ENCODE data around the gene CARD10. TPM values are rescaled to one million over a fixed set of nuclear protein-coding genes. Genes with fewer than 3 reads are reported as not detected.

The CARD10 gene
- total RNA-seq, 1 donor from 2014 or later = 57.1 TPM

- no peak for DNase-seq (ENCODE audit: low read depth in 2 of 2)
These were observed 16.0 kb downstream of the CARD10 start for GRCh38 chr22:37503183-37503683.

- peak in 1 of 2 donors; percentile 52 for DNase-seq (ENCODE audit: low read depth in 2 of 2)
These were observed 16.7 kb downstream of the CARD10 start for GRCh38 chr22:37502342-37503182.

- peak; percentile 92 for DNase-seq (ENCODE audit: low read depth in 2 of 2)
These were observed 17.4 kb downstream of the CARD10 start for GRCh38 chr22:37501610-37502341.

GRCh38 chr22:37500745-37501609, 18.2 kb downstream of the CARD10 start:
- DNase-seq (ENCODE audit: low read depth in 2 of 2) = peak in 1 of 2 donors; percentile 40

- no peak for DNase-seq (ENCODE audit: low read depth in 2 of 2)
These were observed 19.2 kb downstream of the CARD10 start for GRCh38 chr22:37499789-37500540.

- peak in 1 of 2 donors; percentile 49 for DNase-seq (ENCODE audit: low read depth in 2 of 2)
These were observed 20.0 kb downstream of the CARD10 start for GRCh38 chr22:37499027-37499707.

GRCh38 chr22:37498289-37498909, 20.8 kb downstream of the CARD10 start:
- peak; percentile 31 to 67 for DNase-seq (ENCODE audit: low read depth in 2 of 2)

- DNase-seq (ENCODE audit: low read depth in 2 of 2) = peak in 1 of 2 donors; percentile 86
These were observed 22.1 kb downstream of the CARD10 start for GRCh38 chr22:37497062-37497599.

- peak in 1 of 2 donors; percentile 64 for DNase-seq (ENCODE audit: low read depth in 2 of 2)
These were observed 22.6 kb downstream of the CARD10 start for GRCh38 chr22:37496651-37497050.

GRCh38 chr22:37493979-37494378, 25.2 kb downstream of the CARD10 start:
- DNase-seq (ENCODE audit: low read depth in 2 of 2) = no peak

- DNase-seq (ENCODE audit: low read depth in 2 of 2) = peak; percentile 46 to 51
These were observed 26.5 kb downstream of the CARD10 start for GRCh38 chr22:37492428-37493344.

- no peak for DNase-seq (ENCODE audit: low read depth in 2 of 2)
These were observed 27.4 kb downstream of the CARD10 start for GRCh38 chr22:37491559-37492427.

- no peak for DNase-seq (ENCODE audit: low read depth in 2 of 2)
These were observed 28.1 kb downstream of the CARD10 start for GRCh38 chr22:37491106-37491505.

GRCh38 chr22:37489983-37490382, 29.2 kb downstream of the CARD10 start:
- no peak for DNase-seq (ENCODE audit: low read depth in 2 of 2)

GRCh38 chr22:37488337-37489135, 30.7 kb downstream of the CARD10 start:
- DNase-seq (ENCODE audit: low read depth in 2 of 2) = no peak

- no peak for DNase-seq (ENCODE audit: low read depth in 2 of 2)
These were observed 31.6 kb downstream of the CARD10 start for GRCh38 chr22:37487571-37487970.

All from lung microvascular endothelial cell (primary cell).